ENCODE results near the gene PCDHGB4.
"Not testable (repeated sequence)": the region's sequence is repeated elsewhere in the genome, so short reads cannot be mapped to it uniquely, and the experiment has no call there.

Gene PCDHGB4

DNA sequence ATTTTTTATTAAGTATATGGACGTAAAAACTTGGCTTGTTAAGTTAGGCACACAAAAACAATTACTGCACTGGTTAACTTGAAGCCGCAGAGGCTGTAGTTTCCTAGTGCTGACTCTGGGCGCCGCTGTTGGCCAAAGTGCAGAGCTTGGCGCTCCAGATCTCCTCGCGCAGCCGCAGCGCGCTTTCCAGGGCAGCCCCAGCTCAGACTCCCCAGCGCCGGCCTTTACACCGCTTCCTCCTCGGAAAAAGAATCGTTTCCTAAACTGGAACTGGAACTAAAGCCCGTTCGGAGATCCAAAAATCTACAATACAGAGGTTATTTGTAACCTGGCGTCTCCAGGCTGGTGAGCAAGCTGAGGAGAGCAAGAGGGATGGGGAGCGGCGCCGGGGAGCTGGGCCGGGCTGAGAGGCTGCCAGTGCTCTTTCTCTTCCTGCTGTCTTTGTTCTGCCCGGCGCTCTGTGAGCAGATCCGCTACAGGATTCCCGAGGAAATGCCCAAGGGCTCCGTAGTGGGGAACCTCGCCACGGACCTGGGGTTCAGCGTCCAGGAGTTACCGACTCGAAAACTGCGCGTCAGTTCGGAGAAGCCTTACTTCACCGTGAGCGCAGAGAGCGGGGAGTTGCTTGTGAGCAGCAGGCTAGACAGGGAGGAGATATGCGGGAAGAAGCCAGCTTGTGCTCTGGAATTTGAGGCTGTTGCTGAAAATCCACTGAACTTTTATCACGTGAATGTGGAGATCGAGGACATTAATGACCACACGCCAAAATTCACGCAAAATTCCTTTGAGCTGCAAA lies 10.5 kb downstream of the PCDHGB4 start, which contains the start of gene PCDHGB5:
TSS of gene PCDHGB5 (plus strand) at position 192 of the 796 bp plus-strand sequence. CDS start at position 373, 181 bp downstream.
- DNase-seq (ENCODE audit: low read depth in 2 of 3, low spot score in 1 of 3), result not testable (repeated sequence)

DNA sequence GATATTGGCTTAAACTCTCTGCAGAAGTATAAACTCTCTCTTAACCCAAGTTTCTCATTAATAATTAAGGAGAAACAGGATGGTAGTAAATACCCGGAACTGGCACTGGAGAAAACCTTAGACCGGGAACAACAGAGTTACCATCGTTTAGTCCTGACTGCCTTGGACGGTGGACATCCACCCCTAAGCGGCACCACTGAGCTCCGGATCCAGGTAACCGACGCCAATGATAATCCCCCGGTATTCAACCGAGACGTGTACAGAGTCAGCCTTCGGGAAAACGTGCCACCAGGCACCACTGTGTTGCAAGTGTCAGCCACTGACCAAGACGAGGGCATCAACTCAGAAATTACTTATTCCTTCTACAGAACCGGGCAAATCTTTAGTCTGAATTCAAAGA lies 11.1 kb downstream of the PCDHGB4 start:
- DNase-seq (ENCODE audit: low read depth in 2 of 3, low spot score in 1 of 3), result no peak

DNA sequence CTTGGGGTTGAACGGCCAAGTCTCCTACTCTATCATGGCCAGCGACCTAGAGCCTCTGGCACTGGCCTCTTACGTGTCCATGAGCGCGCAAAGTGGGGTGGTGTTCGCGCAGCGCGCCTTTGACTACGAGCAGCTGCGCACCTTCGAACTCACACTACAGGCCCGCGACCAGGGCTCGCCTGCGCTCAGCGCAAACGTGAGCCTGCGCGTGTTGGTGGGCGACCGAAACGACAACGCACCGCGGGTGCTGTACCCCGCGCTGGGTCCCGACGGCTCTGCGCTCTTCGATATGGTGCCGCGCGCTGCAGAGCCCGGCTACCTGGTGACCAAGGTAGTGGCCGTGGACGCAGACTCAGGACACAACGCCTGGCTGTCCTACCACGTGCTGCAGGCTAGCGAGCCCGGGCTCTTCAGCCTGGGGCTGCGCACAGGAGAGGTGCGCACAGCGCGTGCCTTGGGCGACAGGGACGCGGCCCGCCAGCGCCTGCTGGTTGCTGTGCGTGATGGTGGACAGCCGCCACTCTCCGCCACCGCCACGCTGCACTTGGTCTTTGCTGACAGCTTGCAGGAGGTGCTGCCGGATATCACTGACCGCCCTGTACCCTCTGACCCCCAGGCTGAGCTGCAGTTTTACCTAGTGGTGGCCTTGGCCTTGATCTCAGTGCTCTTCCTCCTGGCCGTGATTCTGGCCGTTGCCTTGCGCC lies 12.2 kb downstream of the PCDHGB4 start:
- DNase-seq (ENCODE audit: low read depth in 2 of 3, low spot score in 1 of 3), result no peak

DNA sequence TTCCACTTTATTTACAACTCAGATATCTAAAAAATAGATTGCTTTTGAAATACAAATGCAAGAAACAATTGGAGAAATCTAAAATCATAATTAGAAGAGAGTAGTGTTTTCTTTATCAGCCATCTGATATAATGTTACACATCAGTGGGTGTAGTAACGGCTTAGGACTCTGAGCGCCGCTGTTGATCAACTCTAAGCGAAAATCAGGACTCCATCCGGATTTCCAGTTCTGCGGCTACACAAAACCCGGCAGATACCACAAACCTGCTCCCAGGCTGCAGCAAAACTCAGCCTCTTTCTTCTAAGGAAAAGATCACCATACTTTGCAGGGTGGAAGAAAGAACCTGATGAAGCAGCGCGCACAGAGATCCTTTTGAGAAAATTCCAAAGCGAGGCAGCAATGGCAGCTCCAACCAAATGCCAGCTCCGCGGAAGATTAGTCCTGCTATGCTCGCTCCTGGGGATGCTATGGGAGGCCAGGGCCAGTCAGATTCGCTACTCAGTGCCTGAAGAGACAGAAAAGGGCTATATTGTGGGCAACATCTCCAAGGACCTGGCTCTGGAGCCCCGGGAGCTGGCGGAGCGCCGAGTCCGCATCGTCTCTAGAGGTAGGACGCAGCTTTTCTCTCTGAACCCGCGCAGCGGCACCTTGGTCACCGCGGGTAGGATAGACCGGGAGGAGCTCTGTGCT lies 15.2 kb downstream of the PCDHGB4 start, which contains the start of gene PCDHGA9:
TSS of gene PCDHGA9 (plus strand) at position 226 of the 691 bp plus-strand sequence. CDS start at position 401, 175 bp downstream.
- DNase-seq (ENCODE audit: low read depth in 2 of 3, low spot score in 1 of 3), result no peak

DNA sequence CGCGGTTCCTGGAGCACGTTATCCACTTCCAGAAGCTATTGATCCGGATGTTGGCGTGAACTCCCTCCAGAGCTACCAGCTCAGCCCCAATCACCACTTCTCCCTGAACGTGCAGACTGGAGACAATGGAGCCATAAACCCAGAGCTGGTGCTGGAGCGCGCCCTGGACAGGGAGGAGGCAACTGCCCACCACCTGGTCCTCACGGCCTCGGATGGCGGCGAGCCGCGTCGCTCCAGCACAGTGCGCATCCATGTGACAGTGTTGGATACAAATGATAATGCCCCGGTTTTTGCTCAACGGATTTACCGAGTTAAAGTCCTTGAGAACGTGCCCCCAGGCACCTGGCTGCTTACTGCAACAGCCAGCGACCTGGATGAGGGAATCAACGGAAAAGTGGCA lies 15.9 kb downstream of the PCDHGB4 start:
- DNase-seq (ENCODE audit: low read depth in 2 of 3, low spot score in 1 of 3), result no peak

DNA sequence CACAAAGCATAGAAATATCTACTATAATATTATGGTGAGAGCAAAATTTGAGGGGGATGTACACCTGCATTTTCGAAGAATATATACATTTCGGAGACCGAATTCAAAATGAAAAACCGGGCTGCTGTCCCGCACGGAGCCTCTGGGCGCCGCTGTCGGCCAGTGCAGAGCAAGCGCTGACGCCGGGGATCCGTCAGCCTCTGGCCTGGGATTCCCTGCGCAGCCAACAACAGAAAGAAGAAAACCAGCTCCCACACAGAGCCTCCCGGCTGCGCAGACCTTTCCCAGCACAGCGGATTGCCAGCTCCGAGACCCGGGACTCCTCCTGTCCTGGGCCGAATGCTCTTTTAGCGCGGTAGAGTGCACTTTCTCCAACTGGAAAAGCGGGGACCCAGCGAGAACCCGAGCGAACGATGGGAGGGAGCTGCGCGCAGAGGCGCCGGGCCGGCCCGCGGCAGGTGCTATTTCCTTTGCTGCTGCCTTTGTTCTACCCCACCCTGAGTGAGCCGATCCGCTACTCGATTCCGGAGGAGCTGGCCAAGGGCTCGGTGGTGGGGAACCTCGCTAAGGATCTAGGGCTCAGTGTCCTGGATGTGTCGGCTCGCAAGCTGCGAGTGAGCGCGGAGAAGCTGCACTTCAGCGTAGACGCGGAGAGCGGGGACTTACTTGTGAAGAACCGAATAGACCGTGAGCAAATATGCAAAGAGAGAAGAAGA lies 20.4 kb downstream of the PCDHGB4 start, which contains the start of gene PCDHGB6:
TSS of gene PCDHGB6 (plus strand) at position 232 of the 716 bp plus-strand sequence. CDS start at position 414, 182 bp downstream.
- peak in 1 of 3 donors; percentile 25 for DNase-seq (ENCODE audit: low read depth in 2 of 3, low spot score in 1 of 3)

DNA sequence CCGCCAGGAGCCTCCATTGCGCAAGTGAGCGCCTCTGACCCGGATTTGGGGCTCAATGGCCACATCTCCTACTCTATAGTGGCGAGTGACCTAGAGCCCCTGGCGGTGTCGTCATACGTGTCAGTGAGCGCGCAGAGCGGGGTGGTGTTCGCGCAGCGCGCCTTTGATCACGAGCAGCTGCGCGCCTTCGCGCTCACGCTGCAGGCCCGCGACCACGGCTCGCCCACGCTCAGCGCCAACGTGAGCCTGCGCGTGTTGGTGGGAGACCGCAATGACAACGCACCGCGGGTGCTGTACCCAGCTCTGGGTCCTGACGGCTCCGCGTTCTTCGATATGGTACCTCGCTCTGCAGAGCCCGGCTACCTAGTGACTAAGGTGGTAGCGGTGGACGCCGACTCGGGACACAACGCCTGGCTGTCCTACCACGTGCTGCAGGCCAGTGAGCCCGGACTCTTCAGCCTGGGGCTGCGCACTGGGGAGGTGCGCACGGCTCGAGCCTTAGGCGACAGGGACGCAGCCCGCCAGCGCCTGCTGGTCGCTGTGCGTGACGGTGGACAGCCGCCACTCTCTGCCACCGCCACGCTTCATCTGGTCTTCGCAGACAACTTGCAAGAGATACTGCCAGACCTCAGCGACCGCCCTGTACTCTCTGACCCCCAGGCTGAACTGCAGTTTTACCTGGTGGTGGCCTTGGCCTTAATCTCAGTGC lies 22.3 kb downstream of the PCDHGB4 start:
- no peak for DNase-seq (ENCODE audit: low read depth in 2 of 3, low spot score in 1 of 3)

DNA sequence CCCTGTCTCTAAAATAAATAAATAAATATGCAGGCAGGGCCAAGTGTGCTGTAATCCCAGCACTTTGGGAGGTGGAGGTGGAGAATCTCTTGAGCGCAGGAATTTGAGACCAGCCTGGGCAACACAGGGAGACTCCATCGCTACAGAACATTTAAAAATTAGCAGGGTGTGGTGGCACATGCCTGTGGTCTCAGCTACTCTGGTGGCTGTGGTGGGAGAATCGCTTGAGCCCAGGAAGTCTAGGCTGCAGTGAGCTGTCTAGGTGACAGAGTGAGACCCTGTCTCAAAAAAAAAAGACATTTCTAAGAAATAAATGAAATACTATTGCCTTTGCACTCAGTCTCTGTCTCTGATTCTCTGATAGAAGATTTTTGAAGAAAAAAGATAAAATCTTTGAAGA lies 24.1 kb downstream of the PCDHGB4 start:
- DNase-seq (ENCODE audit: low read depth in 2 of 3, low spot score in 1 of 3), result no peak

DNA sequence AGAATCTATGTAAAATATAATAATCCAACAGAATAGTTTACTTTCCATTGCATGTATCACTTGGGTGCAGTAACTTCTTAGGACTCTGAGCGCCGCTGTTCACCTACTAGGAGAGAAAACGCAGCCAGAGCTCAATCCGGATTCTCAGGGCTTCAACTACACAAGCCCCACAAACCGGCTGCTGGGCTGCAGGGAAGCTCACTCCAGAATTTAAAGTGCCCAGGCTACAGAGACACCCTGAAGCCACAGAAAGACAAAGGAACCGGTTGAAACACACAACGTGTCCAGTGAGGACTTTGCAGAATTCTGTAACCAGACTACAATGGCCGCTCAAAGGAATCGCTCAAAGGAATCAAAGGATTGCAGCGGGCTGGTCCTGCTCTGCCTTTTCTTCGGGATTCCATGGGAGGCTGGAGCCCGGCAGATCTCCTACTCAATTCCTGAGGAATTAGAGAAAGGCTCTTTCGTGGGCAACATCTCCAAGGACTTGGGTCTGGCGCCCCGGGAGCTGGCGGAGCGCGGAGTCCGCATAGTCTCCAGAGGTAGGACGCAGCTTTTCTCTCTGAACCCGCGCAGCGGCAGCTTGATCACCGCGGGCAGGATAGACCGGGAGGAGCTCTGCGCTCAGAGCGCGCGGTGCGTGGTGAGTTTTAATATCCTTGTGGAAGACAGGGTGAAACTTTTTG lies 25.5 kb downstream of the PCDHGB4 start, which contains the start of gene PCDHGA10:
TSS of gene PCDHGA10 (plus strand) at position 134 of the 686 bp plus-strand sequence. CDS start at position 323, 189 bp downstream.
- DNase-seq (ENCODE audit: low read depth in 2 of 3, low spot score in 1 of 3), result peak in 1 of 3 donors; percentile 33

DNA sequence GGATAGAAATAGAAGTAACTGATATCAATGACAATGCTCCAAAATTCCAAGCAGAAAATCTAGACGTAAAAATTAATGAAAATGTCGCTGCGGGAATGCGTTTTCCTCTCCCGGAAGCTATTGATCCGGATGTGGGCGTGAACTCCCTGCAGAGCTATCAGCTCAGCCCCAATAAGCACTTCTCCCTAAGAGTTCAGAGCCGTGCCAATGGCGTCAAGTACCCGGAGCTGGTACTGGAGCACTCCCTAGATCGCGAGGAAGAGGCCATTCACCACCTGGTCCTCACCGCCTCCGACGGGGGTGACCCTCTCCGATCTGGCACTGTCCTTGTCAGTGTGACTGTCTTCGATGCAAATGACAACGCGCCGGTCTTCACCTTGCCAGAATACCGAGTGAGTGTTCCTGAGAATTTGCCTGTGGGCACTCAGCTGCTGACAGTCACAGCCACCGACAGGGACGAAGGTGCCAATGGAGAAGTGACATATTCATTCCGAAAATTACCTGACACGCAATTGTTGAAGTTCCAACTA lies 26.1 kb downstream of the PCDHGB4 start:
- DNase-seq (ENCODE audit: low read depth in 2 of 3, low spot score in 1 of 3), result no peak

DNA sequence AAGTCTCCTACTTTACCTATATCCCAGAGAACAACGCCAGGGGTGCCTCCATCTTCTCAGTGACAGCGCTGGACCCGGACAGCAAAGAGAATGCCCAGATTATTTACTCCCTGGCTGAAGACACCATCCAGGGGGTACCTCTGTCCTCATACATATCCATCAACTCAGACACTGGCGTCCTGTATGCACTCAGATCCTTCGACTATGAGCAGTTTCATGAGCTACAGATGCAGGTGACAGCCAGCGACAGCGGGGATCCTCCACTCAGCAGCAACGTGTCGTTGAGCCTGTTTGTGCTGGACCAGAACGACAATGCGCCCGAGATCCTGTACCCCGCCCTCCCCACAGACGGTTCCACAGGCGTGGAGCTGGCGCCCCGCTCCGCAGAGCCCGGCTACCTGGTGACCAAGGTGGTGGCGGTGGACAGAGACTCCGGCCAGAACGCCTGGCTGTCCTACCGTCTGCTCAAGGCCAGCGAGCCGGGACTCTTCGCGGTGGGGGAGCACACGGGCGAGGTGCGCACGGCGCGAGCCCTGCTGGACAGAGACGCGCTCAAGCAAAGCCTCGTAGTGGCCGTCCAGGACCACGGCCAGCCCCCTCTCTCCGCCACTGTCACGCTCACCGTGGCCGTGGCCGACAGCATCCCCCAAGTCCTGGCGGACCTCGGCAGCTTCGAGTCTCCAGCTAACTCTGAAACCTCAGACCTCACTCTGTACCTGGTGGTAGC lies 27.2 kb downstream of the PCDHGB4 start:
- DNase-seq (ENCODE audit: low read depth in 2 of 3, low spot score in 1 of 3), result not testable (repeated sequence)

DNA sequence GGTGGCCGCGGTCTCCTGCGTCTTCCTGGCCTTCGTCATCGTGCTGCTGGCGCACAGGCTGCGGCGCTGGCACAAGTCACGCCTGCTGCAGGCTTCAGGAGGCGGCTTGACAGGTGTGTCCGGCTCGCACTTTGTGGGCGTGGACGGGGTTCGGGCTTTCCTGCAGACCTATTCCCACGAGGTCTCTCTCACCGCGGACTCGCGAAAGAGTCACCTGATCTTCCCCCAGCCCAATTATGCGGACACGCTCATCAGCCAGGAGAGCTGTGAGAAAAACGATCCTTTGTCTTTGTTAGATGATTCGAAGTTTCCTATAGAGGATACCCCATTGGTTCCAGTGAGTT lies 27.7 kb downstream of the PCDHGB4 start:
- not testable (repeated sequence) for DNase-seq (ENCODE audit: low read depth in 2 of 3, low spot score in 1 of 3)

DNA sequence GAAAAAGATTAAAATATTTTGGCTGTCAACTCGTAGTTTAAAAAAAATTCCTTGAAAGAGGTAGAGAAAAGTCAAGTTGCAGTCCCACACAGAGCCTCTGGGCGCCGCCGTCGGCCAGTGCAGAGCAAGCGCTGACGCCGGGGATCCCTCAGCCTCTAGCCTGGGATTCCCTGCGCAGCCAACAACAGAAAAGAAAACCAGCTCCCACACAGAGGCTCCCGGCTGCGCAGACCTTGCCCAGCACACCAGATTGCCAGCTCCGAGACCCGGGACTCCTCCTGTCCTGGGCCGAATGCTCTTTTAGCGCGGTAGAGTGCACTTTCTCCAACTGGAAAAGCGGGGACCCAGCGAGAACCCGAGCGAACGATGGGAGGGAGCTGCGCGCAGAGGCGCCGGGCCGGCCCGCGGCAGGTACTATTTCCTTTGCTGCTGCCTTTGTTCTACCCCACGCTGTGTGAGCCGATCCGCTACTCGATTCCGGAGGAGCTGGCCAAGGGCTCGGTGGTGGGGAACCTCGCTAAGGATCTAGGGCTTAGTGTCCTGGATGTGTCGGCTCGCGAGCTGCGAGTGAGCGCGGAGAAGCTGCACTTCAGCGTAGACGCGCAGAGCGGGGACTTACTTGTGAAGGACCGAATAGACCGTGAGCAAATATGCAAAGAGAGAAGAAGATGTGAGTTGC lies 30.1 kb downstream of the PCDHGB4 start, which contains the start of gene PCDHGB7:
TSS of gene PCDHGB7 (plus strand) at position 184 of the 679 bp plus-strand sequence. CDS start at position 367, 183 bp downstream.
- peak; percentile 27 to 43 (median 39) for DNase-seq (ENCODE audit: low read depth in 2 of 3, low spot score in 1 of 3)

DNA sequence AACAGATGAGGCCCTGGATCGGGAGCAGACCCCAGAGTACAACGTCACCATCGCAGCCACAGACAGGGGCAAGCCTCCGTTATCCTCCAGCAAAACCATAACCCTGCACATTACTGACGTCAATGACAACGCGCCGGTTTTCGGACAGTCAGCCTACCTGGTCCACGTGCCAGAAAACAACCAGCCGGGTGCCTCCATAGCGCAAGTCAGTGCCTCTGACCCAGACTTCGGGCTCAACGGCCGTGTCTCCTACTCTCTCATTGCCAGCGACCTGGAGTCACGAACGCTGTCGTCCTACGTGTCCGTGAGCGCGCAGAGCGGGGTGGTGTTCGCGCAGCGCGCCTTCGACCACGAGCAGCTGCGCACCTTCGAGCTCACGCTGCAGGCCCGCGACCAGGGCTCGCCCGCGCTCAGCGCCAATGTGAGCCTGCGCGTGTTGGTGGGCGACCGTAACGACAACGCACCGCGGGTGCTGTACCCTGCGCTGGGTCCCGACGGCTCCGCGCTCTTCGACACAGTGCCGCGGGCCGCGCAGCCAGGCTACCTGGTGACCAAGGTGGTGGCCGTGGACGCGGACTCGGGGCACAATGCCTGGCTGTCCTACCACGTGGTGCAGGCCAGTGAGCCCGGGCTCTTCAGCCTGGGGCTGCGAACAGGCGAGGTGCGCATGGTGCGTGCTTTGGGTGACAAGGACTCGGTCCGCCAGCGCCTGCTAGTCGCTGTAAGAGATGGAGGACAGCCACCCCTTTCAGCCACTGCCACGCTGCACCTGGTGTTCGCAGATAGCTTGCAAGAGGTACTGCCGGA lies 31.8 kb downstream of the PCDHGB4 start:
- DNase-seq (ENCODE audit: low read depth in 2 of 3, low spot score in 1 of 3), result no peak

DNA sequence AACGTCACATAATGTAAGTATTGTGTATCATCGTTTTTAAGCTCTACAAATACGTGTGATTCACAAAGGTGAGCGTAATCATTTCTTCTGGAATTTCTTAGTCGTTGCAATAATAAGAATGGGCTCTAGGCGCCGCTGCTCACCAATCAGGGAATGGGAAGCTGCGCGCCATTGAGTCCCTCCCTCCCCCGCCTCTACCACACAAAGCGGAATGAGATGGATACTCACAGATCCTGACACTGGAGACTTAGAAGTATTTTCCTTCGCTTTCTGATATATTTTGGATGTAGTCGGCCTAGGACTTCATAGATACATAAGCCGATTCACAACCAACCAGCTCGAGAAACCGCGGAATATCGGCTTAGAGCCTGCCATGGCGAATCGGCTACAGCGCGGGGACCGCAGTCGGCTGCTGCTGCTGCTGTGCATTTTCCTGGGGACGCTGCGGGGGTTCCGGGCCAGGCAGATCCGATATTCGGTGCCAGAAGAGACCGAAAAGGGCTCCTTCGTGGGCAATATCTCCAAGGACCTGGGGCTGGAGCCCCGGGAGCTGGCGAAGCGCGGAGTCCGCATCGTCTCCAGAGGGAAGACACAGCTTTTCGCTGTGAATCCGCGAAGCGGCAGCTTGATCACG lies 33.5 kb downstream of the PCDHGB4 start, which contains the start of gene PCDHGA11:
TSS of gene PCDHGA11 (plus strand) at position 197 of the 634 bp plus-strand sequence. CDS start at position 374, 177 bp downstream.
- peak in 2 of 3 donors; percentile 36 to 53 for DNase-seq (ENCODE audit: low read depth in 2 of 3, low spot score in 1 of 3)

DNA sequence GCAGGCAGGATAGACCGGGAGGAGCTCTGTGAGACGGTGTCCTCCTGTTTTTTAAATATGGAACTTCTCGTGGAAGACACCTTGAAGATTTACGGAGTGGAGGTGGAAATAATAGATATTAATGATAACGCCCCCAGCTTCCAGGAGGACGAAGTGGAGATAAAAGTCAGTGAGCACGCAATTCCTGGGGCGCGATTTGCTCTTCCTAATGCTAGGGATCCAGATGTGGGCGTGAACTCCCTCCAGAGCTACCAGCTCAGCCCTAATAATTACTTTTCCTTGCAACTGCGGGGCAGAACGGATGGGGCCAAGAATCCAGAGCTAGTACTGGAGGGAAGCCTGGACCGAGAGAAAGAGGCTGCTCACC lies 34.0 kb downstream of the PCDHGB4 start:
- DNase-seq (ENCODE audit: low read depth in 2 of 3, low spot score in 1 of 3), result no peak

All from stimulated activated CD4-positive, alpha-beta T cell treated with anti-CD3 and anti-CD28 coated beads, Interleukin-12 subunit alpha, Interleukin-12 subunit beta, amount 100 ng/mL, for 48 hours (primary cell).